ENCODE measurements around the gene TTC38.

Gene TTC38

DNA sequence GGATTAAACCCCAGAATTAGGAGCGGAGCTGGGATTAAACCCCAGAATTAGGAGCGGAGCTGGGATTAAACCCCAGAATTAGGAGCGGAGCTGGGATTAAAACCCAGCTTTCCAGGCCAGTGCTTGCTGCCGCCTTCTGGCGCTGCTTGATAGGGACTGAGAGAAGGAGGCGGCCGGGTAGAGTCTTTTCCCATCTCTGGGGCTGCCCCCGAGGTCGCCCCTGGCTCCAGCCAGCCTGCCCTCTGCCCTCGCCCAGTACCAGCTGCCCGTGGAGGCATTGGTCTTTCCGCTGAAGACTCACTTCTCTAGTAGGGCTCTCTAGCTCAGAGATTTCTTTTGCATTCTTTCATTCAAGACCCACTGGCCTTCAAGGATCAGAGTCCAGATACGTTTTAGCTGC, 72.9 kb downstream of the TTC38 start:
- in situ Hi-C loops (cut with MboI; ENCODE audit: low pct_unique_long_range_greater_than_20kb, low sequenced_read_pairs, unreplicated experiment) = no loop called here
- TF ChIP-seq, protein P1, sequence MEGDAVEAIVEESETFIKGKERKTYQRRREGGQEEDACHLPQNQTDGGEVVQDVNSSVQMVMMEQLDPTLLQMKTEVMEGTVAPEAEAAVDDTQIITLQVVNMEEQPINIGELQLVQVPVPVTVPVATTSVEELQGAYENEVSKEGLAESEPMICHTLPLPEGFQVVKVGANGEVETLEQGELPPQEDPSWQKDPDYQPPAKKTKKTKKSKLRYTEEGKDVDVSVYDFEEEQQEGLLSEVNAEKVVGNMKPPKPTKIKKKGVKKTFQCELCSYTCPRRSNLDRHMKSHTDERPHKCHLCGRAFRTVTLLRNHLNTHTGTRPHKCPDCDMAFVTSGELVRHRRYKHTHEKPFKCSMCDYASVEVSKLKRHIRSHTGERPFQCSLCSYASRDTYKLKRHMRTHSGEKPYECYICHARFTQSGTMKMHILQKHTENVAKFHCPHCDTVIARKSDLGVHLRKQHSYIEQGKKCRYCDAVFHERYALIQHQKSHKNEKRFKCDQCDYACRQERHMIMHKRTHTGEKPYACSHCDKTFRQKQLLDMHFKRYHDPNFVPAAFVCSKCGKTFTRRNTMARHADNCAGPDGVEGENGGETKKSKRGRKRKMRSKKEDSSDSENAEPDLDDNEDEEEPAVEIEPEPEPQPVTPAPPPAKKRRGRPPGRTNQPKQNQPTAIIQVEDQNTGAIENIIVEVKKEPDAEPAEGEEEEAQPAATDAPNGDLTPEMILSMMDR (IDR thresholded peaks at IDR 0.05; ENCODE audit: extremely low read depth, insufficient read depth, missing control alignments) = no peak
- DNase-seq (ENCODE audit: low spot score) = no peak

Measured in GM13977 (cell line).